NCI-H2196 (cell line): ENCODE results near the gene EPN2.
A peak's percentile ranks its signal among the peaks of the same experiment; 100 is the strongest.
"Not testable (repeated sequence)": the region's sequence is repeated elsewhere in the genome, so short reads cannot be mapped to it uniquely, and the experiment has no call there.

Source experiments
- DNase-seq: peaks from one replicate; lab custom pipeline; 2025; ENCODE audit not compliant: unreplicated experiment; lab: John Stamatoyannopoulos, UW

EPN2 gene

DNA sequence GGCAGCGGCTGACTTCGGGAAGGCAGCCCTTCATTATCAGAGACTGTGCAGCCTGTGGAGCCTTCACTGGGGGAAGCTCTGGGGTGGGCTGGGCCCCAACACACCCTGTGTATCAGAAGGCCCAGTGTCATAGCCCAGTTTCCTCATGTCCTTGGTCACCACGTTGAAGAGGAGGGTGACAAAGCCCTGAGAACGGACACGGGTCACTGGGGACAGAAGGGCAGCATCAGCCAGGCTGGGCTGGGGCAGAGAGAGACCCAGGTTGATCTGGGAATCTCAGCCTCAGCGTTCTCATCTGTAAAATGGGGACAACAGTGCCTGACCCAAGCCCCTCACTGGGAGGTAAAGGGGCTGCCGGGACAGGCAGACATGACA, 106.1 kb downstream of the EPN2 start:
- no peak for DNase-seq

DNA sequence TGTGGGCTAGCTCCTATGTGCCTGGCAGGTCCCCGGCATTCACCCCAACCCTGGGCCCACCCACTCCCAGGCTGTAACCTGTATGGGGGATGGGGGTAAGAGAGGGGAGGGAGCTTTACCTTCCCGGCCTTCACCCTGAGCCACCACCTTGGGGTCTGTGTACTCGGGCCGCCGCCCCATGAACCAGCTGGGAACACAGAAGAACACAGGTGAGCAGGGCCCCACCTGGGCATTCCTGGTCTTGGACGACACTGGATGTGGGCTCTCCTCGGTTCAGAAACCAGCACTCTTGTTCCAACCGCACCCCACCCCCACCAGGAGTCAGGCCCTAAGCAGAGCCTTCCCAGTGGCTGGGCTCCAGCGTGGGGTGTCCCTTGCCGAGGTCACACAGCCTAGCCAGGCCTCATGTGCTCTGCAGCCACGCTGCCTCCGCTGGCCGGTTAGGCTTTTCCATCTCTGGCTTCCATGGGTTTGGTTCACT, 106.5 kb downstream of the EPN2 start:
- no peak for DNase-seq

- no peak for DNase-seq
Observed at GRCh38 chr17:19344311-19345066, 107.3 kb downstream of the EPN2 start.

DNA sequence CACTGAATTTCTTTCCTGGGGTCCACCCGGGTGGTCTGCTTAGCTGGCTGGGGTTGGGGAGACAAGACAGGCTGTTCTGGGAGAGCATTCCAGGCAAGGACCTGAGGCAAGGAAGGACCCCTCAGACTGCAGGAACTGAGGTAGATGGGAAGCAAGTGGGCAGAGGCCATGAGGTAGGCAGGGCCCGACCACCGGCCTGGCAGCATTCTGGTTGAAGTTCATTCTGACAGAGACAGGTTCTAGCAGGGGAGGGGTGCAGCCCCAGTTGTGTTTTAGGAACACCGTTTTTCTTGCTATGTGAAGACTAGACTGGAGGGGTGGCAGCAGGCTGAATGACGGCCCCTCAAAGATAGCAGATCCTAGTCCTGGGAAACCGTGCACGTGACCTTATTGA, 107.9 kb downstream of the EPN2 start:
- no peak for DNase-seq

- DNase-seq = no peak
Observed at GRCh38 chr17:19345486-19346350, 108.6 kb downstream of the EPN2 start.

DNA sequence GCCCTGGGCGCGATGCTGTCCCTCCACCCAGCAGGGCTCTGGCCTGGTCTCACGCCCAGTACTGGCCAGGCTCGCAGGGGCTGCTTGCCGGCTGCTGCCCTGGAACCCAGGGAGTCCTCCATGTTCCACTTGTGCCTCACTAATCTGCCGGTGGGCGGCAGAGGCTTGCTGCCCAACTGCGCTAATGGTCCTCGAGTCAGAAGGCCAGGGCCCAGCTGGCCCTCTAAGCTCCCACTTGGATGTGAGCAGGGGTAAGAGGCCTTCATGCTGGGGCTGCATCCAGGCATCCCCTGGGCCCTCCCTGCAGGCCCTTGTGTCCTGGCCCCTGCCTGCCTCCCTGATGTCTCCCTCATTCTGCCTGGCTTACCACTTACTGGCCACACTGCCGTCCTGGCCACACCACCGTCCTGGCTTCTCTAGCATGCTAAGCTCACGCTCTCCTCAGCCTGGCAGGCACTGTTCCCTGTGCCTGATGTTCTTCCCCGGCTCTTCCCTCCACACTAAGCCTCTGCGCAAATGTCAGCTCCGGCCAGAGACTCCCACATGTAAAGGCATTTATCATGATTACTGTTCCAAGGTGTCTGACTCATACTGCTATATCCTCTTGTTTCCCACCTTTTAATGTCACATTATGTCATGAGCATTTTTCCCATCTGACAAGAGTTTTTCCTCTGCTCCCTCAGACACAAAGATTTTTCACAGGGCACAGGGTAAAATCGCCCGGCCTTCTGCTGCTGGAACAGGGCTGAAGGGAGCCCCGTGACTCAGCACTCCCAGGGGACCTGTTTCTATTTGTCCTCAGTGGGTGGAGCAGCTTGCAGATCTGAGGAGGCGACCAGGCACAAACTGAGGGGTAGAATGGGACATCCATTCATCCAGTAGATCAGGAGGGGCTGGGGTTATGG, 109.4 kb downstream of the EPN2 start:
- DNase-seq = no peak

DNA sequence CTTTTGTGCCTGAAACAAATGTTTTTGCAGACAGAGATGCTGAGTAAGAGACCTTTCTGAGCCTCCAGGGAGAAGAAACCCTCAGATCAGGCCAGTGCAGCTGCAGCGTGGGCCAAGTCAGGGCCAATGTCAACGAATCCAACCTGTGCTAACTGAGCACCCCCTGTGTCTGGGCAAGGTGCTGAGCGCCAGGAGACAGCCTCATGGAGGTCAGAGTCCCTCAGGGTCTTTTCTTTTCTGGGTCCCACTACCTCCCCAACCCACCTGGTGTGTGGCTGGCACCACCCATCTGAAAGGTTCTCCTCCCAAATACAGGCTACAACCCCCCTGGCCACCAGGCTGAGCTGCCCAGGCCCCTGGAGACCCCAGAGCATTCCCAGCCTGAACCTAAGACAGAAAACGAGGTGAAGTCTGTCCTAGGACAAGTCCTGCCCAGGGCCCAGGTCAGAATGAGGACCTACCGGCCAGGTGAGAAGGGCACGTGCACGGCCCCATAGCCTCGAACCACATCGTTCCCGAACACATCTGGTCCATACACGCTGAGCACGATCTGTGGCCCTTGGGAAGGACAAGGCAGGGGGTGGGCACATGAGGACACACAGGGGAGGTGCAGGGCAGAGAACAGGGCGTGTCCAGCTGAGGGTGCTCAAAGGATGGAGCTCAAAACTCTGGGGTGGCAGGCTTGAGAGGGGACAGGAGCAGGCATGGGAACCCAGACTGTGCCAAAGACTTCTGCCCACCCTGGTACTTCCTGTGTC, 110.3 kb downstream of the EPN2 start:
- DNase-seq = no peak

GRCh38 chr17:19348081-19348650, 111.0 kb downstream of the EPN2 start:
- DNase-seq = no peak

- no peak for DNase-seq
Observed at GRCh38 chr17:19348806-19349205, 111.6 kb downstream of the EPN2 start.

DNA sequence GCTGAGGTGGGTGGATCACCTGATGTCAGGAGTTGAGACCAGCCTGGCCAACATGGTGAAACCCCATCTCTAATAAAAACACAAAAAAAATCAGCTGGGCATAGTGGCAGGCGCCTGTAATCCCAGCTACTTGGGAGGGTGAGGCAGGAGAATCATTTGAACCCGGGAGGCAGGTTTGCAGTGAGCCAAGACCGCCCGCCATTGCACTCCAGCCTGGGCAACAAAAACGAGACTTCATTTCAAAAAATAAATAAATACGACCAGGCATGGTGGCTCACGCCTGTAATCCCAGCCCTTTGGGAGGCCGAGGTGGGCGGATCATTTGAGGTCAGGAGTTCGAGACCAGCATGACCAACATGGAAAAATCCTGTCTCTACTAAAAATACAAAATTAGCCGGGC, 116.2 kb downstream of the EPN2 start:
- not testable (repeated sequence) for DNase-seq

GRCh38 chr17:19354748-19355147, 117.6 kb downstream of the EPN2 start:
- DNase-seq = no peak

DNA sequence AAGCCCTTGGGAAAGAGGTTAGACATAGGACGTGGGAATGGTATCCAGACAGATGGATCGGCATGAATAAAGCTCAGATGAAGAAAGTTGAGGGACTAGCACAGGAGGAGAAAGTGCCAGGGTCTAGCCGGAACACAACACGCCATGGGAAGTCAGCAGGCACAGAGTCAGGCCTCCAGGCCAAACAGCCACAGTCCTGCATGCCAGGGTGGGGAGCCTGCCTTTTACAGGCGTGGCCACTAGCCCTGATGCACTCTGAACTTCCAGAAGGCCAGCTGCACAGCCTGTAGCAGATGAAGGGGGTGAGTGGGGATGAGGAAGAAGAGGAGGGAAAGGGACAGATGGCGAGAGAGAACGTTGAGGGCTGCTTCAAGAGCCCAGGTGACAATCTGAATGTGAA, 120.2 kb downstream of the EPN2 start:
- DNase-seq = no peak

DNA sequence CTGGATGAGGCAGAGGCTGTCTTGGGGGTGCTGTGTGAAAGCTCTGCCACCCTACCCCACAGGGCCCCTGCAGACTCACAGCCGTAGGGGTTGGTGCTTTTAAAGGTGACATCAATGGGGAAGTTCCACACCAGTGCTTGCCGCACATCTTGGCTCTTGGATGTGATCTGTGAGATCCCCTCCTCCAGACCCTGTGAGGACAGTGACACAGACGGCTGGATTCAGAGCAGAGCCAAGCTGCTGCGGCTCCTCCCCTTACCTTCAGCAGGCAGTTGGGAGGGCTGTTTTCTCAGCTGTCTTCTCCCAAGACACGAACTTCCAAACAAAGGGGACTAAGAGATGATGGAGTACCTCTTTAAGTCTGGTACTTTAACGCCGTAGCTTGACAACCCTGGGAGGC, 120.6 kb downstream of the EPN2 start:
- no peak for DNase-seq

- no peak for DNase-seq
Observed at GRCh38 chr17:19359151-19359550, 122.0 kb downstream of the EPN2 start.

DNA sequence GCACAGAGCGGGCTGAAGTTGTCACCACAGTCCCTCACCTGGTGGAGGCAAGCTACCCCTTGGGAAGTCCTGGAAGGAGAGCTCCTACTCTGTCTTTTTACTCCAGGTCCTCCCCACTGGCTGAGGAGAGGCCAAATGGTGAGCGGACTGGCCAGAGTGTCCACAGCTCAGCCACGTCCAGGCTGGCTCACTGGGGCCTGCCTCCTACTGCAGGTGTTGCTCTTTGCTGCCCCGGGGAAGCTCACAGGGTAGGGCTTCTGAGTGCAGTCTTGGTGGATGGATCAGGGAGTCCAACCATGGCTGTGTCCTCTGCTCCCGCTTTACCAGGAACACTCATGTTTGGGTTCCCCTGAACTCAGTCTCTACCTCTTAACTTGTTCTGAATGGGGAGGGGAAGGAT, 122.7 kb downstream of the EPN2 start:
- no peak for DNase-seq

DNA sequence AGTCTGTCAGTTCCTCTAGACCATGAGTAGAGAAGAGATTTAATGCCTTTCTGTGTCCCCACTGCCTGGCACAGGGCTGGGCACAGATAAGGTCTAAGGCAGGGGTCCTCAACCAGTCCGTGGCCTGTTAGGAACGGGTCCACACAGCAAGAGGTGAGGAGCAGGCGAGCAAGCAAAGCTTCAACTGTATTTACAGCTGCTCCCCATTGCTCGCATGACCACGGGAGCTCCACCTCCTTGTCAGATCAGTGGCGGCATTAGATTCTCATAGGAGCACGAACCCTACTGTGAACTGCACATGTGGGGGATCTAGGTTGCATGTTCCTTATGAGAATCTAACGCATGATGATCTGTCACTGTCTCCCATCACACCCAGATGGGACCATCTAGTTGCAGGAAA, 123.6 kb downstream of the EPN2 start:
- DNase-seq = no peak

- no peak for DNase-seq
Observed at GRCh38 chr17:19361326-19361725, 124.2 kb downstream of the EPN2 start.

DNA sequence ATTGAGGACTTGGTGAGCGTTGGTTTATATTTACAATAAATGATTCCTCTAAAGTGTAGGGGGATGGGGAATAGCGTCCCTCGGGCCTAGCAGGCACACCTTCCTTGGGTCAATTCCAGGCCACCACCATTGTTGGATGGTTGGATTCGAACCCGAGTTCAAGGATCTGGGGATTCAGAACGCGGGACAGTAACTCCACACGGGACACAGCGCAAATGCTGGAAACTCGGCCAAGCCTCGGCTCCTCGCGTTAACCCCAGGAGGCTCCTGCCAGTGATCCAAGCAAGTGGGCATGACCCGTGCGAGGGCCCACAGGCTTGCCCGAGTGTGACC, 124.7 kb downstream of the EPN2 start:
- no peak for DNase-seq

GRCh38 chr17:19362277-19363113, 125.3 kb downstream of the EPN2 start, which contains the start of gene B9D1:
Gene B9D1 (minus strand): TSS chr17:19362723. CDS start chr17:19362569, 154 bp downstream.
- peak; percentile 80 for DNase-seq
